ENCODE measurements around the gene TMEM242. TPM values are rescaled to one million over a fixed set of nuclear protein-coding genes. Genes with fewer than 3 reads are reported as not detected.

The TMEM242 gene
- total and polyA plus RNA-seq, 2 of the 13 experiments (the other 11 are each of a cell fraction or from before 2014, with no cell fraction given), result 5.6 to 11.1 TPM

GRCh38 chr6:157239671-157240058 lies 83.7 kb downstream of the TMEM242 start (continued):
- TF ChIP-seq POGK (CRISPR knock-in tag; conservative IDR thresholded peaks at IDR 0.05), result no peak
- TF ChIP-seq ZNF431 (CRISPR knock-in tag; IDR thresholded peaks at IDR 0.05; ENCODE audit: borderline replicate concordance, low read depth), result no peak
- no peak for TF ChIP-seq ZBTB10 (CRISPR knock-in tag; IDR thresholded peaks at IDR 0.05; ENCODE audit: borderline replicate concordance)
- no peak for TF ChIP-seq ZNF362 (CRISPR knock-in tag; IDR thresholded peaks at IDR 0.05; ENCODE audit: borderline replicate concordance)
- no peak for TF ChIP-seq ZNF280D (CRISPR knock-in tag; IDR thresholded peaks at IDR 0.05)
- no peak for TF ChIP-seq ZBTB1 (CRISPR knock-in tag; IDR thresholded peaks at IDR 0.05; ENCODE audit: borderline replicate concordance)
- no peak for TF ChIP-seq ZNF234 (CRISPR knock-in tag; conservative IDR thresholded peaks at IDR 0.05)

Other genes starting within 250 kb of the TMEM242 start
- gene ZDHHC14, start 57.7 kb upstream of the TMEM242 start, total RNA-seq (2016; rRNA removed; fragmentation: Illumina TruSeq; extraction: Trizol), result 2.4 and 3.7 TPM in 2 replicates
- gene ZDHHC14, start 57.7 kb upstream of the TMEM242 start, polyA plus RNA-seq (2011; rRNA removed), result 9.5 and 9.8 TPM in 2 replicates